ENCODE measurements around the gene RFX2.

The RFX2 gene

GRCh38 chr19:5969476-5969875 lies 140.8 kb downstream of the RFX2 start:
- Histone ChIP-seq H3K4me3 (replicated peaks; ENCODE audit: low read depth, low read length) (no peak overlapping the region), H3K36me3 (ENCODE audit: control insufficient read depth, insufficient read depth, low read length) (peaks cover 15% of the 10 kb centered on the region), H3K27me3 (replicated peaks; ENCODE audit: control insufficient read depth, insufficient read depth, low read length) (no peaks in the 10 kb centered on the region)
- no peak for TF ChIP-seq CTCF (IDR thresholded peaks at IDR 0.05; ENCODE audit: insufficient read depth, low read length, poor library complexity, severe bottlenecking)
- no peak for DNase-seq (ENCODE audit: extremely low read depth, insufficient read length)

GRCh38 chr19:5968431-5969373 lies 141.6 kb downstream of the RFX2 start:
- no peak for TF ChIP-seq CTCF (IDR thresholded peaks at IDR 0.05; ENCODE audit: insufficient read depth, low read length, poor library complexity, severe bottlenecking)
- no peaks in the 10 kb centered on the region for H3K27me3 ChIP-seq (replicated peaks; ENCODE audit: control insufficient read depth, insufficient read depth, low read length)
- H3K4me3 ChIP-seq (replicated peaks; ENCODE audit: low read depth, low read length), result no peak overlapping the region
- peaks cover 13% of the 10 kb centered on the region for H3K36me3 ChIP-seq (ENCODE audit: control insufficient read depth, insufficient read depth, low read length)
- DNase-seq (ENCODE audit: extremely low read depth, insufficient read length), result no peak

- TF ChIP-seq CTCF (IDR thresholded peaks at IDR 0.05; ENCODE audit: insufficient read depth, low read length, poor library complexity, severe bottlenecking), result peak; percentile 90
- H3K4me3 ChIP-seq (replicated peaks; ENCODE audit: low read depth, low read length), result no peak overlapping the region
- peaks cover 9% of the 10 kb centered on the region for H3K36me3 ChIP-seq (ENCODE audit: control insufficient read depth, insufficient read depth, low read length)
- no peak for DNase-seq (ENCODE audit: extremely low read depth, insufficient read length)
- no peaks in the 10 kb centered on the region for H3K27me3 ChIP-seq (replicated peaks; ENCODE audit: control insufficient read depth, insufficient read depth, low read length)
Measured at GRCh38 chr19:5967994-5968430, 142.3 kb downstream of the RFX2 start.

- no peak for TF ChIP-seq CTCF (IDR thresholded peaks at IDR 0.05; ENCODE audit: insufficient read depth, low read length, poor library complexity, severe bottlenecking)
- H3K4me3 ChIP-seq (replicated peaks; ENCODE audit: low read depth, low read length), result no peak overlapping the region
- DNase-seq (ENCODE audit: extremely low read depth, insufficient read length), result no peak
- H3K36me3 ChIP-seq (ENCODE audit: control insufficient read depth, insufficient read depth, low read length), result peaks cover 9% of the 10 kb centered on the region
- H3K27me3 ChIP-seq (replicated peaks; ENCODE audit: control insufficient read depth, insufficient read depth, low read length), result no peaks in the 10 kb centered on the region
Measured at GRCh38 chr19:5967571-5967970, 142.7 kb downstream of the RFX2 start.

- Histone ChIP-seq H3K36me3 (ENCODE audit: control insufficient read depth, insufficient read depth, low read length) (peaks cover 9% of the 10 kb centered on the region), H3K27me3 (replicated peaks; ENCODE audit: control insufficient read depth, insufficient read depth, low read length) (no peaks in the 10 kb centered on the region), H3K4me3 (replicated peaks; ENCODE audit: low read depth, low read length) (no peak overlapping the region)
- TF ChIP-seq CTCF (IDR thresholded peaks at IDR 0.05; ENCODE audit: insufficient read depth, low read length, poor library complexity, severe bottlenecking), result no peak
- no peak for DNase-seq (ENCODE audit: extremely low read depth, insufficient read length)
Measured at GRCh38 chr19:5966941-5967340, 143.4 kb downstream of the RFX2 start.
